HCT116 (cell line): ENCODE measurements around the gene TENM4. TPM values are rescaled to one million over a fixed set of nuclear protein-coding genes. Genes with fewer than 3 reads are reported as not detected.

Experiments used
- ATAC-seq: fragments of 200-7000 bp; cut with Tn5 transposase; 2 replicates; pipeline ENCODE4 v1.9.1; 2020; ENCODE audit warnings: mild to moderate bottlenecking, moderate library complexity
- BruUV-seq: library from RNA; stranded (reverse); fragments of 400-500 nt; replicated peaks from 2 replicates; lab custom pipeline; 2021; lab: Mats Ljungman, UMichigan
- CTCF ChIA-PET: fragments of 300-600 bp; sonication (Branson Sonifier 250); formaldehyde crosslinking; loops from one replicate; lab custom pipeline; 2021; ENCODE audit warnings: antibody characterized with exemption; lab: Charles Lee
- POLR2A ChIA-PET: fragments of 300-600, 350-600 bp; sonication (Branson Sonifier 250); formaldehyde crosslinking; loops from one replicate; lab custom pipeline; 2021; ENCODE audit warnings: antibody characterized with exemption; lab: Charles Lee
- RAD21 ChIA-PET, 2 experiments: fragments of 300-600 bp; sonication (Branson Sonifier 250); formaldehyde crosslinking; loops; one replicate each; lab custom pipeline; 2023; ENCODE audit warnings: low total read pairs in 2 of 2; ENCODE audit not compliant: uncharacterized antibody in 2 of 2, unreplicated experiment in 2 of 2, low non-redundant PET in 1 of 2; lab: Charles Lee
- DNase-seq: peaks from one replicate; pipeline ENCODE4 v3.0.0-alpha.2; 2010; ENCODE audit warnings: low read depth, low spot score
- H2AFZ ChIP-seq: fragments of 200-600 bp; shearing (Covaris generic), sonication (generic); 2 replicates; pipeline ENCODE4 v1.6.1; 2017; ENCODE audit warnings: low read depth, mixed run types, mixed read lengths, antibody characterized with exemption, low read length; ENCODE audit not compliant: poor library complexity, severe bottlenecking
- H3K27ac ChIP-seq: 2 replicates; pipeline ENCODE4 v1.5.1; 2012; ENCODE audit warnings: low read depth, low read length
- H3K27me3 ChIP-seq: fragments of 200-600 bp; sonication (generic); 2 replicates; pipeline ENCODE4 v1.6.1; 2016; ENCODE audit warnings: mixed run types, low read length, mixed read lengths; ENCODE audit not compliant: insufficient read depth
- H3K36me3 ChIP-seq, 2 experiments: fragments of 200-500 bp in 1 of 2; fragments of 200-600 bp in 1 of 2; sonication (Bioruptor generic) in 1 of 2; sonication (generic) in 1 of 2; 2 replicates each; pipeline versions ENCODE4 v1.5.1 to v1.6.1; 2014 to 2016; ENCODE audit warnings: low read length in 2 of 2, inconsistent platforms in 1 of 2, mixed read lengths in 1 of 2, mixed run types in 1 of 2; ENCODE audit not compliant: insufficient read depth in 2 of 2, control insufficient read depth in 1 of 2
- H3K4me1 ChIP-seq, 2 experiments: fragments of 200-600 bp in 1 of 2; sonication (generic) in 1 of 2; 2 replicates each; pipeline versions ENCODE4 v1.5.1 to v1.6.1; 2012 to 2017; ENCODE audit warnings: low read length in 2 of 2, inconsistent platforms in 1 of 2, mild to moderate bottlenecking in 1 of 2, mixed read lengths in 1 of 2, mixed run types in 1 of 2, moderate library complexity in 1 of 2; ENCODE audit not compliant: insufficient read depth in 2 of 2, control insufficient read depth in 1 of 2
- H3K4me2 ChIP-seq: fragments of 200-600 bp; sonication (generic); 2 replicates; pipeline ENCODE4 v1.6.1; 2017; ENCODE audit warnings: mixed run types, low read length, mixed read lengths
- H3K4me3 ChIP-seq, 2 experiments: fragments of 200-600 bp in 1 of 2; sonication (generic) in 1 of 2; replicated peaks in 1 of 2; 2 replicates each; pipeline ENCODE4 v1.5.1; 2011 to 2016; ENCODE audit warnings: low read length in 2 of 2, control low read depth in 1 of 2, low read depth in 1 of 2, mild to moderate bottlenecking in 1 of 2, mixed read lengths in 1 of 2, mixed run types in 1 of 2
- H3K79me2 ChIP-seq: fragments of 200-600 bp; sonication (generic); 2 replicates; pipeline ENCODE4 v1.6.1; 2017; ENCODE audit warnings: mild to moderate bottlenecking, mixed run types, low read length, moderate library complexity, mixed read lengths; ENCODE audit not compliant: insufficient read depth
- H3K9ac ChIP-seq: fragments of 200-600 bp; sonication (generic); 2 replicates; pipeline ENCODE4 v1.6.1; 2016; ENCODE audit warnings: low read length, mixed read lengths
- H3K9me2 ChIP-seq: fragments of 200-600 bp; sonication (generic), shearing (Covaris generic); 2 replicates; pipeline ENCODE4 v1.6.1; 2017; ENCODE audit warnings: mixed run types, mild to moderate bottlenecking, moderate library complexity; ENCODE audit not compliant: insufficient read depth
- H3K9me3 ChIP-seq, 2 experiments: fragments of 200-500 bp in 1 of 2; fragments of 200-600 bp in 1 of 2; sonication (Bioruptor generic) in 1 of 2; sonication (generic) in 1 of 2; 2 replicates each; pipeline ENCODE4 v1.6.1; 2014 to 2017; ENCODE audit warnings: low read length in 2 of 2, mixed read lengths in 2 of 2, inconsistent platforms in 1 of 2, low read depth in 1 of 2, mild to moderate bottlenecking in 1 of 2, mixed run types in 1 of 2, moderate library complexity in 1 of 2; ENCODE audit not compliant: control insufficient read depth in 1 of 2, insufficient read depth in 1 of 2
- H4K20me1 ChIP-seq: fragments of 200-600 bp; sonication (generic), shearing (Covaris generic); 2 replicates; pipeline ENCODE4 v1.6.1; 2017; ENCODE audit warnings: mixed run types, mild to moderate bottlenecking, moderate library complexity; ENCODE audit not compliant: insufficient read depth
- CBX3 ChIP-seq: IDR thresholded peaks from 2 replicates; pipeline ENCODE4 v1.6.1; 2012; ENCODE audit warnings: low read depth
- CTCF ChIP-seq, 3 experiments: fragments of 200-600 bp in 1 of 3; sonication (generic) in 1 of 3; IDR thresholded peaks in 2 of 3; conservative IDR thresholded peaks in 1 of 3; 2 replicates each; pipeline ENCODE4 v1.5.1; 2012 to 2017; ENCODE audit warnings: low read depth in 2 of 3, low read length in 2 of 3, antibody characterized with exemption in 1 of 3, borderline replicate concordance in 1 of 3, control low read depth in 1 of 3, mild to moderate bottlenecking in 1 of 3, mixed read lengths in 1 of 3, mixed run types in 1 of 3, moderate library complexity in 1 of 3; ENCODE audit not compliant: insufficient read depth in 1 of 3
- EGR1 ChIP-seq: IDR thresholded peaks from 2 replicates; pipeline ENCODE4 v1.6.1; 2012; ENCODE audit warnings: low read depth
- ELF1 ChIP-seq: IDR thresholded peaks from 2 replicates; pipeline ENCODE4 v1.6.1; 2012; ENCODE audit warnings: low read depth, borderline replicate concordance
- EZH2 ChIP-seq: fragments of 200-600 bp; sonication (generic); IDR thresholded peaks from 2 replicates; pipeline ENCODE4 v1.6.1; 2017; ENCODE audit warnings: antibody characterized with exemption, mixed run types
- EZH2phosphoT487 ChIP-seq: fragments of 200-600 bp; IDR thresholded peaks from 2 replicates; pipeline ENCODE4 v1.6.1; 2018; ENCODE audit warnings: antibody characterized with exemption, borderline replicate concordance
- JUND ChIP-seq: IDR thresholded peaks from 2 replicates; pipeline ENCODE4 v1.6.1; 2012
- MAX ChIP-seq: IDR thresholded peaks from 2 replicates; pipeline ENCODE4 v1.6.1; 2012
- POLR2A ChIP-seq: IDR thresholded peaks from 2 replicates; pipeline ENCODE4 v1.7.0; 2011; ENCODE audit warnings: borderline replicate concordance; ENCODE audit not compliant: insufficient read depth, insufficient read length; ENCODE audit errors: extremely low read depth
- POLR2AphosphoS5 ChIP-seq: IDR thresholded peaks from 2 replicates; pipeline ENCODE4 v1.6.1; 2011; ENCODE audit warnings: mild to moderate bottlenecking, low read depth, low read length, moderate library complexity
- RAD21 ChIP-seq: IDR thresholded peaks from 2 replicates; pipeline ENCODE4 v1.6.1; 2012; ENCODE audit warnings: low read depth, mild to moderate bottlenecking
- REST ChIP-seq: IDR thresholded peaks from 2 replicates; pipeline ENCODE4 v1.6.1; 2012; ENCODE audit warnings: low read depth
- SIN3A ChIP-seq: IDR thresholded peaks from 2 replicates; pipeline ENCODE4 v1.6.1; 2012; ENCODE audit warnings: low read depth
- SP1 ChIP-seq: IDR thresholded peaks from 2 replicates; pipeline ENCODE4 v1.6.1; 2012; ENCODE audit warnings: low read depth
- SRF ChIP-seq: IDR thresholded peaks from 2 replicates; pipeline ENCODE4 v1.6.1; 2012; ENCODE audit warnings: low read depth
- TCF7L2 ChIP-seq: IDR thresholded peaks from 2 replicates; pipeline ENCODE4 v1.7.0; 2011; ENCODE audit warnings: borderline replicate concordance, inconsistent platforms; ENCODE audit not compliant: insufficient read depth, insufficient read length; ENCODE audit errors: extremely low read depth
- YY1 ChIP-seq: IDR thresholded peaks from 2 replicates; pipeline ENCODE4 v1.6.1; 2011; ENCODE audit warnings: low read length, low read depth, moderate library complexity, mild to moderate bottlenecking; ENCODE audit not compliant: insufficient replicate concordance; ENCODE audit errors: extremely low read depth
- ZBTB33 ChIP-seq: IDR thresholded peaks from 2 replicates; pipeline ENCODE4 v1.6.1; 2011; ENCODE audit warnings: mild to moderate bottlenecking, low read length, moderate library complexity; ENCODE audit not compliant: insufficient replicate concordance; ENCODE audit errors: extremely low read depth
- ZFX ChIP-seq: fragments of 450-650 bp; IDR thresholded peaks from 2 replicates; pipeline ENCODE4 v1.6.1; 2017
- ZNF274 ChIP-seq: fragments of 200-500 bp; sonication (Bioruptor generic); IDR thresholded peaks from 2 replicates; pipeline ENCODE4 v1.6.1; 2014; ENCODE audit warnings: mild to moderate bottlenecking, low read depth, low read length, inconsistent platforms
- intact Hi-C: fragments of 100-400 bp; cut with micrococcal nuclease; formaldehyde crosslinking; loops from 2 replicates; pipeline ENCODE4 v1.10.0; 2022
- total RNA-seq: library from RNA; stranded (reverse); gene quantifications from one replicate; pipeline ENCODE4 v1.2.1, GENCODE V29; 2021; ENCODE audit not compliant: unreplicated experiment

TENM4 gene
- total RNA-seq, 1 experiment from 2014 or later, result 0.05 TPM

GRCh38 chr11:78710417-78710816 is 730.4 kb downstream of the TENM4 start:
- ChIA-PET CTCF (no interaction called here), POLR2A (no interaction called here), RAD21 (no interaction called here)
- Histone ChIP-seq H2AFZ (no peak overlapping the region), H3K9ac (no peak overlapping the region), H3K4me1 (peaks cover 8 to 11% of the 10 kb centered on the region in 2 experiments), H3K9me3 (no peaks in the 10 kb centered on the region), H3K79me2 (no peaks in the 10 kb centered on the region), H3K27ac (no peak overlapping the region), H4K20me1 (no peaks in the 10 kb centered on the region), H3K4me2 (no peak overlapping the region), H3K27me3 (peaks cover 14% of the 10 kb centered on the region; the same call in 1 of the 2 replicates), H3K36me3 (no peaks in the 10 kb centered on the region), H3K9me2 (no peaks in the 10 kb centered on the region), H3K4me3 (no peak overlapping the region)
- intact Hi-C loops, result no loop called here
- TF ChIP-seq POLR2AphosphoS5, result no peak
- TF ChIP-seq SIN3A, result no peak
- TF ChIP-seq REST, result no peak
- TF ChIP-seq CBX3, result no peak
- TF ChIP-seq EGR1, result no peak
- no peak for TF ChIP-seq EZH2
- TF ChIP-seq POLR2A, result no peak
- no peak for TF ChIP-seq ZNF274
- TF ChIP-seq JUND, result no peak
- TF ChIP-seq ELF1, result no peak
- no peak for TF ChIP-seq ZBTB33
- TF ChIP-seq SRF, result no peak
- TF ChIP-seq YY1, result no peak
- no peak for TF ChIP-seq ZFX
- TF ChIP-seq TCF7L2, result no peak
- no peak for TF ChIP-seq SP1
- no peak for TF ChIP-seq MAX
- no peak for TF ChIP-seq CTCF (IDR thresholded peaks at IDR 0.05 in 2 of 3, conservative IDR thresholded peaks at IDR 0.05 in 1 of 3; ENCODE audit: borderline replicate concordance in 1 of 3, insufficient read depth in 1 of 3, low read depth in 2 of 3, low read length in 2 of 3)
- no peak for TF ChIP-seq RAD21
- TF ChIP-seq EZH2phosphoT487, result no peak
- DNase-seq, result no peak
- no peak for ATAC-seq
- no TSS peak for BruUV-seq
